ENCODE data around the gene LIPC. TPM values are rescaled to one million over a fixed set of nuclear protein-coding genes. Genes with fewer than 3 reads are reported as not detected.

Gene LIPC
- total and polyA plus RNA-seq, 10 of the 15 experiments (the other 5 are each of a cell fraction or from before 2014, with no cell fraction given): 0.06 to 0.31 (median 0.16) TPM; not detected in 1

GRCh38 chr15:58472821-58473581 is 41.2 kb downstream of the LIPC start:
- peak; percentile 68 for ATAC-seq
- SMC1A ChIA-PET (ENCODE audit: uncharacterized antibody, unreplicated experiment): interaction anchor here (0.7 to 6.0 kb wide), 11 partner anchors 10 to 157 kb away, joined by 3 to 51 read pairs (median 4); no protein-coding TSS in a partner anchor
- Histone ChIP-seq H3K4me2 (ENCODE audit: control insufficient read depth, insufficient read depth) (peak overlapping the region; percentile 89), H3K36me3 (ENCODE audit: control insufficient read depth in 2 of 2, insufficient read depth in 2 of 2, low read length in 1 of 2) (no peaks in the 10 kb centered on the region), H2AFZ (ENCODE audit: control insufficient read depth, low read depth, low read length) (peak overlapping the region; percentile 92), H3K4me1 (ENCODE audit: control insufficient read depth, insufficient read depth, low read length) (peaks cover 43% of the 10 kb centered on the region), H3K27me3 (replicated peaks in 1 of 2; ENCODE audit: control insufficient read depth in 2 of 2, insufficient read depth in 2 of 2, low read length in 1 of 2) (no peaks in the 10 kb centered on the region), H3K79me2 (ENCODE audit: control insufficient read depth, insufficient read depth, low read length) (peaks cover 7% of the 10 kb centered on the region), H3K9me3 (replicated peaks; ENCODE audit: control insufficient read depth, insufficient read depth, low read length) (no peaks in the 10 kb centered on the region), H4K20me1 (ENCODE audit: control insufficient read depth, insufficient read depth) (no peaks in the 10 kb centered on the region), H3K9ac (ENCODE audit: control insufficient read depth, insufficient read depth, low read length) (peak overlapping the region; percentile 78), H3K27ac (ENCODE audit: control insufficient read depth, insufficient read depth) (peak overlapping the region; percentile 93), H3K4me3 (peak overlapping the region; percentile 42; the same call in 1 of the 2 replicates)
- DNase-seq (ENCODE audit: low read depth, low spot score): no peak
- in situ Hi-C loops (cut with MboI): no loop called here
- POLR2A ChIA-PET: interaction anchor here (1.0 to 2.2 kb wide), 4 partner anchors 13 to 52 kb away, joined by 3 to 8 read pairs (median 4); no protein-coding TSS in a partner anchor
- RAD21 ChIA-PET (ENCODE audit: unreplicated experiment): interaction anchor here (1.7 to 4.7 kb wide), 2 partner anchors 10 to 15 kb away, joined by 4 to 24 read pairs; no protein-coding TSS in a partner anchor
- 11% methylated on average over 8 of the region's 8 CpGs for WGBS (ENCODE audit: insufficient coverage, insufficient replicate concordance, low lambda C conversion rate, missing lambda C conversion rate)
- intact Hi-C loops (cut with micrococcal nuclease; ENCODE audit: unreplicated experiment): loop anchor here (5.0 kb wide), 1 partner anchor 44 kb away; no protein-coding TSS in a partner anchor
- TF ChIP-seq TARDBP (IDR thresholded peaks at IDR 0.05; ENCODE audit: borderline replicate concordance) (0 out of 2 replicates have a peak, but pooled peaks have one; percentile 23), BRCA1 (IDR thresholded peaks at IDR 0.05; ENCODE audit: low read depth, low read length) (no peak), SPI1 (IDR thresholded peaks at IDR 0.05; ENCODE audit: borderline replicate concordance, insufficient read depth, low read depth, low read length) (peak; percentile 28; the same call in 1 of the 2 replicates), ASH2L (IDR thresholded peaks at IDR 0.05; ENCODE audit: borderline replicate concordance, low read depth) (no peak), YY1 (IDR thresholded peaks at IDR 0.05; ENCODE audit: low read depth, low read length) (peak; percentile 32; the same call in 1 of the 2 replicates), POLR2A (IDR thresholded peaks at IDR 0.05; ENCODE audit: low read depth, low read length) (peak; percentile 36; the same call in 1 of the 2 replicates), ESRRA (IDR thresholded peaks at IDR 0.05; ENCODE audit: low read length) (no peak), TCF12 (IDR thresholded peaks at IDR 0.05; ENCODE audit: low read depth, low read length) (no peak; the same call in 1 of the 2 replicates), GATAD2B (conservative IDR thresholded peaks at IDR 0.05; ENCODE audit: low read depth) (0 out of 2 replicates have a peak, but pooled peaks have one; percentile 42), ZNF687 (IDR thresholded peaks at IDR 0.05) (peak; percentile 77; the same call in 1 of the 2 replicates), FOS (IDR thresholded peaks at IDR 0.05; ENCODE audit: borderline replicate concordance, extremely low read depth, insufficient read length) (no peak), POLR2AphosphoS5 (IDR thresholded peaks at IDR 0.05; ENCODE audit: low read length) (peak; percentile 79), IKZF2 (IDR thresholded peaks at IDR 0.05) (peak; percentile 26 to 45; a peak in 3 of 4 replicates), RUNX3 (IDR thresholded peaks at IDR 0.05; ENCODE audit: low read length) (peak; percentile 53), RELB (IDR thresholded peaks at IDR 0.05; ENCODE audit: low read depth) (peak; percentile 44; the same call in 1 of the 2 replicates), IKZF1 (conservative IDR thresholded peaks at IDR 0.05) (peak; percentile 55; the same call in 1 of the 2 replicates), EED (IDR thresholded peaks at IDR 0.05; ENCODE audit: low read depth) (no peak; the same call in 1 of the 2 replicates)
- BruUV-seq (replicated peaks): TSS peak; percentile 95
- peak; percentile 56 for FAIRE-seq
- CTCF ChIA-PET: interaction anchor here (0.5 to 1.9 kb wide), 4 partner anchors 15 to 298 kb away, joined by 3 to 10 read pairs (median 4); partner anchors contain the start of gene MINDY2

All from GM12878 (cell line).